OCI-LY1 (cell line): ENCODE data around the gene PATJ.

Experiments
- CTCF ChIP-seq: fragments of 200-600 bp; sonication (generic), shearing (Covaris generic); IDR thresholded peaks from 2 replicates; pipeline ENCODE4 v1.5.1; 2017; ENCODE audit warnings: mild to moderate bottlenecking, antibody characterized with exemption, low read length, moderate library complexity, mixed read lengths
- EZH2 ChIP-seq: fragments of 200-600 bp; sonication (generic), shearing (Covaris generic); IDR thresholded peaks from 2 replicates; pipeline ENCODE4 v1.8.0; 2017; ENCODE audit warnings: borderline replicate concordance, mixed run types, mild to moderate bottlenecking, antibody characterized with exemption, low read length, moderate library complexity, mixed read lengths

DNA sequence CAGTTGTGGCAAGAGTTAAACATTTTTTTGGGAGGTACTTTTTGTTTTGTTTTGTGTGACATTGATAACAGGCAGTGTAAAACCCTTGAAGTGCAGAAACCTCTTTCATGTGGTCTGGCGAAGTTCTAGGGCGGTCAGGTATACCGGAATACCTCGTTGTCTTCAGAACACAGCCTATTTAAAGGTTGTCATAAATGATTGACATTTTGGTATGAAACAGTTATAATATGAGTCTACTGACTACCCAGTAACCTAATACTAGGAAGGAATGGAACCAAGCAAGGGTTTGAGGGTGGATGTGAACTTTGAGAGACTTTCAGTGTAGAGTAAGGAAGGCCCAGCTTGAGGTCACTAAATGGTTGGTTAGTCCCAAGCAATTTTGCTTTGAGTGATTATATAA, 40.5 kb downstream of the PATJ start:
- TF ChIP-seq CTCF, result no peak
- no peak for TF ChIP-seq EZH2
